AG04449 (cell line): ENCODE results near the gene SHOC2.

Experiments
- CTCF ChIA-PET: fragments of 350-600 bp; formaldehyde crosslinking; extraction: SDS; loops from one replicate; lab custom pipeline; 2021; ENCODE audit warnings: antibody characterized with exemption; lab: Yijun Ruan, JAX
- POLR2A ChIA-PET: fragments of 400-600, 350-600 bp; formaldehyde crosslinking; extraction: SDS; loops from one replicate; lab custom pipeline; 2020; ENCODE audit warnings: antibody characterized with exemption, inconsistent platforms; lab: Yijun Ruan, JAX
- DNase-seq: peaks from one replicate; pipeline ENCODE4 v3.0.0-alpha.2; 2010; ENCODE audit warnings: low read depth, low spot score
- H3K4me3 ChIP-seq: 2 replicates; pipeline ENCODE4 v1.5.1; 2011; ENCODE audit warnings: low read depth, mild to moderate bottlenecking, control low read depth, low read length
- TF ChIP-seq, protein P1 (sequence below): IDR thresholded peaks from one replicate; pipeline ENCODE4 v1.5.1; 2011; ENCODE audit warnings: mild to moderate bottlenecking, moderate library complexity, low read length, control low read depth, inconsistent platforms; ENCODE audit not compliant: insufficient read depth; ENCODE audit errors: missing control alignments

Gene SHOC2

DNA sequence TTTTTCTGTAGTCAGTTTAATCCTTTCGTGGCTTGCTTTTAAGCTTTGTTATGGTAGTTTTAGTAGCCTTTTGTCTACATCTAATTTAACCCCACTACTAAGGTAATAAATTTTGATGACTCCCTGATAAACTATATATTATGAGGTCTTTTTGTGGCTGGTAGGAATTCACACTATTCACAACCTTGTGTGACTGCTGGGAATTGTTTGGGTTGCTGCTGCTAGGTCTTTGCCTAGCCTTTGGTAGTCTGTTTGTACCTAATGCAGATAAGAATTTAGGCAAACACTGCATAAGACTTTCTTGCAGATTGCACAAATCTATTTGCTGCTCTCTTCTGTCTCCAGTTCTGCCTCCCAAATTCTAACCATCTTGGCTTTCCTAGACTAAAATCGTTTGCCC, 58.3 kb downstream of the SHOC2 start:
- no peak overlapping the region for H3K4me3 ChIP-seq
- ChIA-PET POLR2A (interaction anchor here (1.7 kb wide), 1 partner anchor 58 kb away, joined by 4 read pairs; the partner anchor contains the start of genes BBIP1 and SHOC2), CTCF (no interaction called here)
- TF ChIP-seq, protein P1, sequence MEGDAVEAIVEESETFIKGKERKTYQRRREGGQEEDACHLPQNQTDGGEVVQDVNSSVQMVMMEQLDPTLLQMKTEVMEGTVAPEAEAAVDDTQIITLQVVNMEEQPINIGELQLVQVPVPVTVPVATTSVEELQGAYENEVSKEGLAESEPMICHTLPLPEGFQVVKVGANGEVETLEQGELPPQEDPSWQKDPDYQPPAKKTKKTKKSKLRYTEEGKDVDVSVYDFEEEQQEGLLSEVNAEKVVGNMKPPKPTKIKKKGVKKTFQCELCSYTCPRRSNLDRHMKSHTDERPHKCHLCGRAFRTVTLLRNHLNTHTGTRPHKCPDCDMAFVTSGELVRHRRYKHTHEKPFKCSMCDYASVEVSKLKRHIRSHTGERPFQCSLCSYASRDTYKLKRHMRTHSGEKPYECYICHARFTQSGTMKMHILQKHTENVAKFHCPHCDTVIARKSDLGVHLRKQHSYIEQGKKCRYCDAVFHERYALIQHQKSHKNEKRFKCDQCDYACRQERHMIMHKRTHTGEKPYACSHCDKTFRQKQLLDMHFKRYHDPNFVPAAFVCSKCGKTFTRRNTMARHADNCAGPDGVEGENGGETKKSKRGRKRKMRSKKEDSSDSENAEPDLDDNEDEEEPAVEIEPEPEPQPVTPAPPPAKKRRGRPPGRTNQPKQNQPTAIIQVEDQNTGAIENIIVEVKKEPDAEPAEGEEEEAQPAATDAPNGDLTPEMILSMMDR: no peak
- peak; percentile 19 for DNase-seq

DNA sequence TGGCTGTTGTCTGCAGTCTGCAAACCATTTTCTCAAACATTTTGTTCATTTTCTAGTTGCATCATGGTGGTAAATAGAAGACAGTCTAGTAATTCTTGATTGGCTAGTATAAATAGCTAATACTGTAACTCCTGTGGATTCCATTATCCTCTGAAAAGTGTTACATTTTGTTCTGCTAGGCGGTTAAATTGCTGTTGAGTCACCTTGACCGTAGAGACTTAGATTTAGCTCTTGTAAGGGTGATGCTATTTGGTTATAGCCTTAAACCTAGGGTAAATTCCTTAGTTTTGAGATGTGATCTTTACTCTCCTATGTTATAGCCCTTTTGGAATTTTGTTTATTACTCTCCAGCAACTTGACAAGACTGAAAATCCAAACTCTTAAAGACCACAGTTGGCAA, 58.8 kb downstream of the SHOC2 start:
- ChIA-PET POLR2A (interaction anchor here (0.8 to 1.7 kb wide), 2 partner anchors 59 to 60 kb away, joined by 3 to 4 read pairs; partner anchors contain the start of genes BBIP1 and SHOC2), CTCF (interaction anchor here (1.1 kb wide), 1 partner anchor 17 kb away, joined by 3 read pairs; no protein-coding TSS in a partner anchor)
- TF ChIP-seq, protein P1: no peak

DNA sequence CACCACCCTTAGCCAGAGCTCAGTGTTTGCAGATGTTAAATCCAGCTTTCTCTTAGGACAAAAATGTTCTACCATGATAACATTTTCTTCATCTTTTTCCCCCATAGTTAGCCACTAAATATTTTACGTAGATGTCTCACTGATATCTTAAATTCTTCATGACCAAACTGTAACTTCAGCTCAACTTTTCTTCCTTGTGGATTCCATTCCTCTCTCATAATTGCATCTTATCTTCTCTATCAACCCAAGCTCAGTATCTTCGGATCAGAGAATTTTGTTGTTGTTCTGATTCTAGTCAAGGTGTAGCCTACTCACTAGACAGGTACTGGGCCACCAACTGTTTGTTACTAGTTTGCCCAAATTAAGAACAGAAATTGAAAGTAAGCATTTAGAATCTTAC, 60.2 kb downstream of the SHOC2 start:
- ChIA-PET POLR2A (no interaction called here), CTCF (no interaction called here)
- no peak for DNase-seq
- no peak overlapping the region for H3K4me3 ChIP-seq
- TF ChIP-seq, protein P1: no peak

More for the DNA sequence above, 58.8 kb downstream of the SHOC2 start:
- peak; percentile 31 for DNase-seq
- no peak overlapping the region for H3K4me3 ChIP-seq

DNA sequence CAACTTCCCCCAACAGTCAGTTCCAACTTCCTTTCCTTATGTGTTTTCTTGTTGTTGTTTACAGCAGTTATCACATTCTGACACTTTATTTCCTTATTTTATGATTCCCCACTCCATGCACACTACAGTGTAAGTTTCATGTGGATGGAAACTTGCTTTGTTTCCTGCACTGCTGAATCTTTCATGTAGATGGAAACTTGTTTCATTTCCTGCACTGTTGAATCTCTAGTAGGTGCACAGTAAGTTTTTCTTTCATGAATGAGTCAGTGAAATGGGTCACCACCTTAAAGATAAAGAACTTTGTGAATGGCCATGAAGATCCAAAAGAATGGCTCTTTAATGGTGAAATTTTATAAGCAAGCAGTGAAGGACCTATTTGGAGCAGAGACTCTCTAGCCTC, 61.4 kb downstream of the SHOC2 start:
- DNase-seq: no peak
- ChIA-PET CTCF (no interaction called here), POLR2A (no interaction called here)
- TF ChIP-seq, protein P1: no peak
- no peak overlapping the region for H3K4me3 ChIP-seq

DNA sequence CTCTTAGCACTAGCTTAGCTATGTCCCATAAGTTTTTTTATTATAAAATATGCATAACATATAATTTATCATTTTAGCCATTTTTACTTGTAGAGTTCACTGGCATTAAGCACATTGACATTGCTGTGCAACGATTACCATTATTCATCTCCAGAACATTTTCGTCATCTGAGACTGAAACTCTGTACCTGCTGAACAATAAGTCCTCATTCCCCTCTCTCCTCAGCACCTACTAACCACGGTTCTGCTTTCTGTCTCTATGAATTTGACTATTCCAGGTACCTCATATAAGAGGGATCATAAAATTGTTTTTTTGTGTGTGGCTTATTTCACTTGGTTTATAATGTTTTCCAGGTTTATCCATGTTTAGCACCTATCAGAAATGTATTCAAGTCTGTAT, 64.1 kb downstream of the SHOC2 start:
- TF ChIP-seq, protein P1: no peak
- no peak for DNase-seq
- no peak overlapping the region for H3K4me3 ChIP-seq
- POLR2A ChIA-PET: no interaction called here
- CTCF ChIA-PET: no interaction called here

DNA sequence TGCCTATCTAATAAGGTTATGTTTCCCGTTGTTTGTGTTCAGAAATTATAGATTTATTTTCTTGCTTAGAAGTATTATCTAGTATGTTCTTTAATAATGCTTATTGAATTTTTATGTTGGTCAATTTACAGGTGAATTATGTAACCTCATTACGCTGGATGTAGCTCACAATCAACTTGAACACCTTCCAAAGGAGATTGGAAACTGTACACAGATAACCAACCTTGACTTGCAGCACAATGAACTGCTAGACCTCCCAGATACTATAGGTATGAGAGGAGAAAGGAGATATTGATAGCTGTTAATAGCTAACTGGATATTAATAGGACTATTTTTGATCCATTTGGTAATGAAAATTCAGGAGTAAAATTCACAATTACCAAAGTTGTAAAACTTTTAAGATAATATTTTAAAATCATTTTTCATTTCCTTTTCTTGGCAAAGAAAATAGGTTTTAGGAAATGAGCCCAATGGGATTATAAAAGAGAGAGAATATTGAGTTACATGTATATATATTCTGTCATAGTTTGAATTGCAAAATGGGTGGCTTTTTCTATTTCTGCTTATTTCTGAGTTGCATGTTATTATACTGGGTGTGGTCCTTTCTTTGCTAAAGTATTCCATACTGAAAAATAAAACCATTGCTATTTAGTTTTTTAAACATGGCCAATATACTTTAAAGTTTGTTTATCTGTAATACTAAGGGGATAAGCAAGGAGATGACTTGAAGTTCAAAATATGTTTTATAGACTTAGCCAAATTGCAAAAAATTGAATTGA, 66.3 kb downstream of the SHOC2 start:
- DNase-seq: no peak
- POLR2A ChIA-PET: no interaction called here
- TF ChIP-seq, protein P1: no peak
- CTCF ChIA-PET: interaction anchor here (1.1 to 1.5 kb wide), 2 partner anchors 10 to 18 kb away, joined by 3 read pairs; no protein-coding TSS in a partner anchor
- no peak overlapping the region for H3K4me3 ChIP-seq
